NCI-H2081 treated with DMSO at 0.1 percent for 48 hours (cell line): ENCODE measurements around the gene GRAMD1C.

Source experiments
- DNase-seq: peaks from one replicate; lab custom pipeline; 2025; lab: John Stamatoyannopoulos, UW

GRAMD1C gene

GRCh38 chr3:113852506-113852905 is 13.9 kb downstream of the GRAMD1C start:
- no peak for DNase-seq

GRCh38 chr3:113867506-113867905 is 28.9 kb downstream of the GRAMD1C start:
- DNase-seq = no peak

GRCh38 chr3:113873293-113873692 is 34.7 kb downstream of the GRAMD1C start:
- DNase-seq = no peak

DNA sequence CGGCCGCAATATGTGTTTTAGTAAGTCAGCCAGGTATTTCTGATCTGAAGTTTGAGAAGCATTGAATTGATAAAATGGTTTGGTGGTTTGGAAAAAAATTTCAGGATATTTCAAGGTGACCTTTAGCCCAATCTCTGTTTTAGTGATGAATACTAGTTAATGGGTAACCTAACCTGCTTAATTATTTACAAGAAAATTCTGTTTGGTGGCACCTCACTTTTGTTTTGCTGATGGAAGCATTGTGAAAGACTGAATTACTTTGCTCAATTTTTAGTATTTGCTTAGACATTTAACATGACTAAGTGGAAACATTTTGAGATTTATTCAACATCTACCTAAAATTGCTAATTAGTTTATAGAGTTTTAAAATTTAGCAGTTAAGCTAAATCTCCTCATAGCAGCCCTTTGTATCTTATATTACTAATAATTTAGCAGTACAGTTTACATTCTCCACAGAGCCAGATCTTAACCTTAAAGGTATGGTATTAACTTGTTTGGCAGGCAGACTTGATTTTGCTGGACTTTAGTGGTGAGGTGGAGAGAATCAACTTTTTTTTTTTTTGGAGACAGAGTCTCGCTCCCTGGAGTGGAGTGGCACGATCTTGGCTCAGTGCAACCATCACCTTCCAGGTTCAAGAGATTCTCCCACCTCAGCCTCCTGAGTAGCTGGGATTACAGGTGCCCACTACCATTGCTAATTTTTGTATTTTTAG is 35.4 kb downstream of the GRAMD1C start:
- DNase-seq = no peak

DNA sequence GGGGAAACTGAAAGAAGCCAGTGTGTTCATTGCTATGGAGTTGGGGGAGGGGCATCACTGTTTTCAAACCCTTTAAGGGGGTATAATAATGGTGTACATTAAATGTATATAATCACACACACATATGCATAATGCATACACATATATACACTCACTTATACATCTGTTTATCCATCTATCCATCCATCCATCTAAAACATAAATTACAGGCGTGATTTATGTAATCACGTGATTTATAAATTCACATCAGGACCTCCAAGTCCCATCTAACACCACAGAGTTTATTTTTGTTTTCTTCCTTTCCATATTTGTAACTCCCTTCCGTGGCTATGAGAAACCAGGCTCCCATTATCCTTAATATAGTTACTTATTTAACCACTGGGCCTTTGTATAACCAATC is 39.8 kb downstream of the GRAMD1C start:
- no peak for DNase-seq

GRCh38 chr3:113885050-113885449 is 46.5 kb downstream of the GRAMD1C start:
- DNase-seq = no peak

DNA sequence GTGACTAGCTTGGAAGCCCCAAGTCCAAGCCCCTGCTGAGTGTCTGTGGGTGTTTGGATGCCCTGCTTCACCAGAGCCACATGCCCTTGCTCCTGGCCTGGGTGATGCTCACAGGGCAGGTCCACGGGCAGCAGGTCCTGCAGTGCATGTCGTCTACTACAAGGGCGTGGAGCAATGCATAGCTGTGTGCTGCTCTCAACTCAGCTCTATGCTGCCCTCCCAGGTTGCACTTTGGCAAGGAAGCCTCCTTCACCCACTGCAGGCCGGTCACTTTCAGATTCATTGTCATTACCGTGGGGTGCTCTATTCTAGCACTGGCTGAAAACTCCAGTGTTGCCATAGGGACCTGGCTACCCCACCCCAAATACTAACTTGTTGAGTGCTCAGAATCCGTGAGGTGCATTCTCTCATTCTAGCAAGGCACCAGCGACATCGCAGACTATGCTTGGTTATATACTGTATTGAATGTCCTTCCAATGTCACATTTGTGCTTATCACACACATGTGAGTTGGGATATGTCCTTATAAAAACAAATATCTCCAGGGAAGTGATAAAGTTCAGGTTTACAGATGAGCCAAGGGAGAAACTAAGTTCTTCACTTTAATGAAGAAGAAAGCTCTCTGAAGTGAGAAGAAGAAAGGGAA is 51.8 kb downstream of the GRAMD1C start:
- no peak for DNase-seq

- no peak for DNase-seq
These were observed 56.3 kb downstream of the GRAMD1C start for GRCh38 chr3:113894927-113895326.

DNA sequence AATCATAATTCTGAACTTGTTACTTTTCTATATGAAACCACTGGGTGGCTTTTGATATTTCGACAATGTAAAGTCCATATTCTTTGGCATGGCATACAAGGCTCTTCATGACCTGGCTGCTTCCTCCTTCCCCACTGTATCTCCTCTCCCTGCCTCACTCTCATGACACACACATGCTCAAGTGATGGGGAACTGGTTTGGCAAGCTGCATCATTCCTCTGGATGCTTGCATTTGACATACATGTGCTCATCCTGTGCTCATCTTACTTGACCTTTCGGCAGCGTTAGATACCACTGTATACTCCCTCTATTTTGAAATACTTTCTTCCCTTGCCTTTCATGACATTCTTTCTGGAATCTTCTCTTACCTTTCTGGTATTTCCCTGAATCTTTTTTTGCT is 57.4 kb downstream of the GRAMD1C start:
- DNase-seq = no peak

- DNase-seq = no peak
These were observed 58.3 kb downstream of the GRAMD1C start for GRCh38 chr3:113896930-113897329.

- DNase-seq = no peak
These were observed 58.8 kb downstream of the GRAMD1C start for GRCh38 chr3:113897373-113897777.

- DNase-seq = no peak
These were observed 60.3 kb downstream of the GRAMD1C start for GRCh38 chr3:113898892-113899291.

- no peak for DNase-seq
These were observed 68.1 kb downstream of the GRAMD1C start for GRCh38 chr3:113906568-113907140.

GRCh38 chr3:113908133-113908532 is 69.5 kb downstream of the GRAMD1C start:
- no peak for DNase-seq

- no peak for DNase-seq
These were observed 72.4 kb downstream of the GRAMD1C start for GRCh38 chr3:113910966-113911365.

GRCh38 chr3:113912552-113913236 is 74.1 kb downstream of the GRAMD1C start:
- peak; percentile 29 for DNase-seq

DNA sequence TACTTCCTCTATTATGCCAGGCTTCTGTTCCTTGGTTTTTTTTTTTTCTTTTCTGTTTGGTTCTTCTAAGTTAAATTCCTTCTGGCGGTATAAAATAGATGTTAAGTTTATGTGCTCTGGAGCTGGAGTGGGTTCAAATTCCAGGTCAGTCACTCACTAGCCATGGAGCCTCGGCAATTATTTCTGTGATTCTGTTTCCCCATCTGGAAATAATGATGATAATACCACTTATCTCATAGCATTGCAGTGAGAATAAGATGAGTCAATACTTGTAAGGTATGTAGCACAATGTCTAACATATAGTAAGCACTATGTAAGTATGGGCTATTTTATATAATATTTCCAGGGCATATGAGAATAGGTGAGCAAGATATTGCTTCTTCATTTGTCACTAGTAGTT is 76.1 kb downstream of the GRAMD1C start:
- no peak for DNase-seq

DNA sequence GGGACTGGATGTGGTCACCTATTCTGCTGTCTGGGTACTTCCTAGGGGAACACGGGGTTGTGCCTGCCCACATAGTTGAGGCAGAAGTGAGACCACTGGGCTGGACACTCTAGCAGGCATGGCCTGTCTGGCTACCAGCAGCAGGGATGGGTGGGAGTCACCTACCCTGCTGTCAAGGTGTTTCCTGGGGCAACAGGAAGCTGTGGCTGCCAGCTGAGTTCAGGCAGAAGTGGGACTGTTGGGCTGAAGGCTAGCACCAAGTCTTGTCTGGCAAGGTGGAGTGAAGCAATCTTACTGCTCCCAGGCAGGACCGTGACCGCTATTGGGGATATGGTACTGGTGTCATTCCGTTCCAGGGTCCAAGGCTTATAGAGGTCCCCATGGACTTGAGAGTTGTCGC is 89.0 kb downstream of the GRAMD1C start:
- no peak for DNase-seq

- no peak for DNase-seq
These were observed 108.2 kb downstream of the GRAMD1C start for GRCh38 chr3:113946831-113947230.

DNA sequence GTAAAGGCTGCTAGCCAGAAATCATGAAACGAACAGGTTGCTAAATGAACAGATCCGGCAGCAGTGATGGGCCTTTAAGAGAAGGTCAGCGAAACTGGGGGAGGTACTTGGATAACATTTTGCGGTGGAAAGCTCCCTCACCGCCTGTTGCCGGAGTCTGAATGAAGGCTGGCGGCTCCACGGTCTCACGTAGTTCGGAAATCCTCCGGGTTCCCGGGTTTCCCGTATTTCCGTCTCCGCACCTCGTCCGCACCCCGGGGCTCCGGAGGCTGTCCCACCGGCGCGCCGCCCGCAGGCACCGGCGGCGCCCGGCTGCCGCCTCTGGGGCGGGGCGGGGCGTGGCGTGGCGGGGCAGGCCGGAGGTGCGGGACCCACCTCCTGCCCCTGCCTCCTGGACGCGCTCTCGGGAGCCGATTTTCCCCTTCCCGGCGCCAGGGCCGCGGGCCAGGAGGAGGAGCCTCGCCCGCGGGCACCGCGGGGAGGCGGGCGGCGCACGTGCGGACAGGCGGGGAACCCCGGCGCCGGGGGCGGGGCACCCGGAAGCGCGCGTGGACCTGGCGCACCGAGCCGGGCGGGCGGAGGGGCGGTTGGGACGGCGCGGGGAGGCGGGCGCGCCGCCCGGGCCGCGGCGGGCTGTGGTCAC is 108.9 kb downstream of the GRAMD1C start, which contains the start of gene ZDHHC23:
TSS of gene ZDHHC23 (plus strand) at position 642 of the 643 bp plus-strand sequence. CDS start 790 bp downstream, outside the sequence.
- DNase-seq = no peak

- no peak for DNase-seq
These were observed 109.7 kb downstream of the GRAMD1C start for GRCh38 chr3:113948015-113948917.
